Tibial artery (tissue), 4 donors: Measurements from ENCODE around the gene MPP3.
A peak's percentile ranks its signal among the peaks of the same experiment; 100 is the strongest.

Experiments used
- DNase-seq, 2 donors: peaks; one replicate each; pipeline ENCODE4 v3.0.0-alpha.2; 2019
- H3K27ac ChIP-seq, 2 donors: fragments of 200-600 bp; sonication (generic) in 1 of 2; 1 replicate in 1 of 2; 2 replicates in 1 of 2; pipeline ENCODE4 v1.5.1; 2018 to 2019; ENCODE audit warnings: mild to moderate bottlenecking in 1 of 2
- H3K27me3 ChIP-seq, 2 donors: fragments of 200-600 bp; sonication (generic) in 1 of 2; one replicate each; pipeline versions ENCODE4 v1.5.1 to v1.6.0; 2016 to 2019
- H3K36me3 ChIP-seq, 3 donors: fragments of 200-600 bp; sonication (generic) in 2 of 3; one replicate each; pipeline ENCODE4 v1.5.1; 2016 to 2019; ENCODE audit warnings: mild to moderate bottlenecking in 2 of 3
- H3K4me1 ChIP-seq, 4 donors: fragments of 200-600 bp; sonication (generic) in 2 of 4; 1 replicate in 3 of 4; 2 replicates in 1 of 4; pipeline ENCODE4 v1.5.1; 2016 to 2019
- H3K4me3 ChIP-seq, 2 donors: fragments of 200-600 bp; sonication (generic) in 1 of 2; 1 replicate in 1 of 2; 2 replicates in 1 of 2; pipeline ENCODE4 v1.5.1; 2018 to 2019; ENCODE audit warnings: mild to moderate bottlenecking in 2 of 2
- H3K9me3 ChIP-seq, 3 donors: fragments of 200-600 bp; sonication (generic) in 1 of 3; one replicate each; pipeline ENCODE4 v1.5.1; 2016 to 2019
- intact Hi-C: fragments of 100-400 bp; cut with DNase I; formaldehyde crosslinking; loops from one replicate; pipeline ENCODE4 v1.15.0; 2023; ENCODE audit warnings: low total_unique reads
- TF ChIP-seq, protein P1 (sequence below), 2 experiments: fragments of 200-600 bp in 1 of 2; fragments of 450-650 bp in 1 of 2; IDR thresholded peaks; one replicate each; pipeline ENCODE4 v1.5.1; 2017 to 2019; ENCODE audit warnings: antibody characterized with exemption in 2 of 2, mild to moderate bottlenecking in 1 of 2, moderate library complexity in 1 of 2

Gene MPP3

GRCh38 chr17:43772877-43773648 lies 59.9 kb downstream of the MPP3 start:
- intact Hi-C loops = no loop called here
- DNase-seq = peak; percentile 61 to 82
- Histone ChIP-seq H3K9me3 (no peaks in the 10 kb centered on the region), H3K27me3 (no peaks in the 10 kb centered on the region), H3K4me1 (peaks cover 0 to 51% (median 29%) of the 10 kb centered on the region in 4 donors), H3K36me3 (peaks cover 60 to 79% (median 76%) of the 10 kb centered on the region in 3 donors), H3K27ac (peak overlapping the region; percentile 56), H3K4me3 (no peak overlapping the region)
- TF ChIP-seq, protein P1, sequence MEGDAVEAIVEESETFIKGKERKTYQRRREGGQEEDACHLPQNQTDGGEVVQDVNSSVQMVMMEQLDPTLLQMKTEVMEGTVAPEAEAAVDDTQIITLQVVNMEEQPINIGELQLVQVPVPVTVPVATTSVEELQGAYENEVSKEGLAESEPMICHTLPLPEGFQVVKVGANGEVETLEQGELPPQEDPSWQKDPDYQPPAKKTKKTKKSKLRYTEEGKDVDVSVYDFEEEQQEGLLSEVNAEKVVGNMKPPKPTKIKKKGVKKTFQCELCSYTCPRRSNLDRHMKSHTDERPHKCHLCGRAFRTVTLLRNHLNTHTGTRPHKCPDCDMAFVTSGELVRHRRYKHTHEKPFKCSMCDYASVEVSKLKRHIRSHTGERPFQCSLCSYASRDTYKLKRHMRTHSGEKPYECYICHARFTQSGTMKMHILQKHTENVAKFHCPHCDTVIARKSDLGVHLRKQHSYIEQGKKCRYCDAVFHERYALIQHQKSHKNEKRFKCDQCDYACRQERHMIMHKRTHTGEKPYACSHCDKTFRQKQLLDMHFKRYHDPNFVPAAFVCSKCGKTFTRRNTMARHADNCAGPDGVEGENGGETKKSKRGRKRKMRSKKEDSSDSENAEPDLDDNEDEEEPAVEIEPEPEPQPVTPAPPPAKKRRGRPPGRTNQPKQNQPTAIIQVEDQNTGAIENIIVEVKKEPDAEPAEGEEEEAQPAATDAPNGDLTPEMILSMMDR (IDR thresholded peaks at IDR 0.05) = no peak

DNA sequence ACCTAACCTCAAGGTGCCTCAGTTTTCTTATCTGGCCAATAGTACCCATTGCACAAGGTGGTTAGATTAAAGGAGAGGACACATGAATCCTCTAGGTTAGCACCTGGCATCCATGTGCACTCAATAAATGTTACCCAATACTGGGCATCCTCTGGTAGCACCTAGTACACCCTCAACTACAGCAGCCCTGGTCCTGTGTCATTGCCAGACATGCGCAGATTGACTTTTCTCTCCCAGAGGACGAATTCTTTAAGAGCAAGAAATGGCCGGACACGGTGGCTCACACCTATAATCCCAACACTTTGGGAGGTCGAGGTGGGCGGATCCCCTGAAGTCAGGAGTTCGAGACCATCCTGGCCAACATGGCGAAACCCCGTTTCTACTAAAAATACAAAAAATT lies 61.5 kb downstream of the MPP3 start:
- TF ChIP-seq, protein P1 (IDR thresholded peaks at IDR 0.05) = no peak
- intact Hi-C loops = no loop called here
- H3K27ac ChIP-seq = no peak overlapping the region

GRCh38 chr17:43770957-43771356 lies 62.0 kb downstream of the MPP3 start:
- Histone ChIP-seq H3K27me3 (no peaks in the 10 kb centered on the region), H3K36me3 (peaks cover 58 to 83% (median 81%) of the 10 kb centered on the region in 3 donors), H3K4me3 (no peak overlapping the region), H3K27ac (no peak overlapping the region), H3K9me3 (no peaks in the 10 kb centered on the region), H3K4me1 (peaks cover 0 to 30% (median 10%) of the 10 kb centered on the region in 4 donors)
- intact Hi-C loops = no loop called here
- TF ChIP-seq, protein P1 (IDR thresholded peaks at IDR 0.05) = no peak
- DNase-seq = no peak

More for the DNA sequence above, 61.5 kb downstream of the MPP3 start:
- DNase-seq = no peak
- no peak overlapping the region for H3K4me3 ChIP-seq
- H3K9me3 ChIP-seq = no peaks in the 10 kb centered on the region
- peaks cover 0 to 35% (median 15%) of the 10 kb centered on the region in 4 donors for H3K4me1 ChIP-seq
- H3K27me3 ChIP-seq = no peaks in the 10 kb centered on the region
- peaks cover 58 to 87% (median 81%) of the 10 kb centered on the region in 3 donors for H3K36me3 ChIP-seq

DNA sequence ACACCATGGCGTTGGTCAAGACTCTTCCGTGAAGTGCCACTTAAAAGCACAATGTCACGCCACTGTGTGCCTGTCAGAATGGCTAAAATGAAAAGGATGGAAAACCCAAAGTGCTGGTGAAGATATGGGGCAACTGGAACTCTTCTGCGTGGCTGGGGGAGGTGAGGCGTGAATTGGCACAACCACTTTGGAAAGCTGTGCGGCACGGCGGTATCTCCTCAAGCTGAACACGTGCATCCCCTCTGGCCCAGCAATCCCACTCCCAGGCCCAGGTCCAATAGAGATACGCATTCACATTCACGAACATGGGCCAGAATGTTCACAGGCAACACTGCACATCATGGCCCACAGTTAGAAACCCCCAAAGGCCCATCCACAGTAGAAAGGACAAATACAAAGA lies 63.1 kb downstream of the MPP3 start:
- no peak for DNase-seq
- no peak overlapping the region for H3K27ac ChIP-seq
- TF ChIP-seq, protein P1 (IDR thresholded peaks at IDR 0.05) = no peak
- no peaks in the 10 kb centered on the region for H3K9me3 ChIP-seq
- peaks cover 0 to 20% (median 7%) of the 10 kb centered on the region in 4 donors for H3K4me1 ChIP-seq
- H3K4me3 ChIP-seq = no peak overlapping the region
- H3K27me3 ChIP-seq = no peaks in the 10 kb centered on the region
- peaks cover 58 to 85% (median 71%) of the 10 kb centered on the region in 3 donors for H3K36me3 ChIP-seq
- intact Hi-C loops = loop anchor here (5.0 kb wide), 1 partner anchor 193 kb away; no protein-coding TSS in a partner anchor

- intact Hi-C loops = loop anchor here (5.0 kb wide), 1 partner anchor 192 kb away; no protein-coding TSS in a partner anchor
- H3K4me3 ChIP-seq = no peak overlapping the region
- TF ChIP-seq, protein P1 (IDR thresholded peaks at IDR 0.05) = no peak
- peaks cover 55 to 81% (median 67%) of the 10 kb centered on the region in 3 donors for H3K36me3 ChIP-seq
- H3K27me3 ChIP-seq = no peaks in the 10 kb centered on the region
- H3K4me1 ChIP-seq = peaks cover 0 to 21% (median 7%) of the 10 kb centered on the region in 4 donors
- no peak for DNase-seq
- H3K9me3 ChIP-seq = no peaks in the 10 kb centered on the region
- no peak overlapping the region for H3K27ac ChIP-seq
These were observed 63.5 kb downstream of the MPP3 start for GRCh38 chr17:43769426-43769825.
